Glutamatergic neuron (in vitro differentiated cells): ENCODE data around the gene SHISAL2A. TPM values are rescaled to one million over a fixed set of nuclear protein-coding genes. Genes with fewer than 3 reads are reported as not detected.

Experiments used
- DNase-seq: peaks from one replicate; pipeline ENCODE4 v3.0.0; 2022
- H3K27ac Mint-ChIP-seq: one replicate; pipeline ENCODE4 v1.8.0; 2020; ENCODE audit warnings: mild to moderate bottlenecking, mixed read lengths, inconsistent platforms; ENCODE audit not compliant: unreplicated experiment
- H3K27me3 Mint-ChIP-seq: one replicate; pipeline ENCODE4 v1.8.0; 2020; ENCODE audit warnings: mild to moderate bottlenecking, moderate library complexity, mixed read lengths, inconsistent platforms; ENCODE audit not compliant: unreplicated experiment
- H3K36me3 Mint-ChIP-seq: one replicate; pipeline ENCODE4 v1.8.0; 2020; ENCODE audit warnings: mild to moderate bottlenecking, mixed read lengths, inconsistent platforms; ENCODE audit not compliant: unreplicated experiment
- H3K4me1 Mint-ChIP-seq: one replicate; pipeline ENCODE4 v1.8.0; 2020; ENCODE audit warnings: mild to moderate bottlenecking, low read depth, mixed read lengths, inconsistent platforms; ENCODE audit not compliant: unreplicated experiment
- H3K4me3 Mint-ChIP-seq: one replicate; pipeline ENCODE4 v1.8.0; 2020; ENCODE audit warnings: mild to moderate bottlenecking, mixed read lengths, inconsistent platforms; ENCODE audit not compliant: unreplicated experiment
- H3K9me3 Mint-ChIP-seq: one replicate; pipeline ENCODE4 v1.8.0; 2020; ENCODE audit warnings: mild to moderate bottlenecking, moderate library complexity, mixed read lengths, inconsistent platforms; ENCODE audit not compliant: unreplicated experiment
- total RNA-seq: library from RNA; stranded (reverse); fragmentation: NEBNext Ultra II Directional; extraction: Animal tissue kit (Norgen Biotek cat#: 25700); gene quantifications from one replicate; pipeline ENCODE4 v1.2.1, GENCODE V29; 2021; ENCODE audit not compliant: unreplicated experiment
- TF ChIP-seq, protein P1 (sequence below): fragments of 200-600 bp; sonication (generic); IDR thresholded peaks from one replicate; pipeline ENCODE4 v1.5.0; 2021; ENCODE audit not compliant: partially characterized antibody, unreplicated experiment

The SHISAL2A gene
- total RNA-seq, 1 donor from 2014 or later, result not detected

DNA sequence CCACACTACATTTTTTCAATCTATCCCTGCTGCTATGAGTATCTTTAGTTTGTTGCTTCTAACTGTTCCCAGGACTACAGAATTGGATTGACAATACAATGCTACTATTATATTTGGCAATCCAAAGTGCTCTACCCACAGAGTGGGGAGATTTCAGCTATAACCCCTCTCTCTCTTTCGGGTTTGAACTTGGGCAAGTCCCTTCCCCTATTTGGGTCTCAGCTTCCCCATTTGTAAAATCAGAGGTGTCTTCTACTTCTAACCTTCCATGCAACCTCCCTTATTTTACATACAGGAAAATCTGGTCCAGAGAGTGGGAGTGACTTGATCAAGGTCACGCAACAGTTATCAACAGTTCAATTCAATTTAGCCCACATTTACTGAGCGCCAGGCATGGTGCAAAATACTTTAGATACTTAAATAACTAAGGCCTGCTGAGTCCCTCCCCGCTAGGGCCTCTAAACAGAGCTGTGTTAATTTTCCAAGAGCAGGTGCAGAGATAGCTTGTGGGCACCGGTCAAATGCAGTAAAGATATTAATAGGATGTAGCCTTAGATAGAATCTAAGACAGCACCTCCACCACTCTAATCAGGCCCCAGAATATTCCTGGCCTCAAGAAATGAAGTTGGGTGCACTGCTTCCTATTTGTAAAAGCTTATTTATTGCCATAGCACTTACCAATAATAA, 40.2 kb upstream of the SHISAL2A start:
- H3K36me3 Mint-ChIP-seq, result no peaks in the 10 kb centered on the region
- no peaks in the 10 kb centered on the region for H3K27me3 Mint-ChIP-seq
- no peak overlapping the region for H3K27ac Mint-ChIP-seq
- H3K4me1 Mint-ChIP-seq, result peaks cover 4% of the 10 kb centered on the region
- DNase-seq, result no peak
- no peak overlapping the region for H3K4me3 Mint-ChIP-seq
- TF ChIP-seq, protein P1, sequence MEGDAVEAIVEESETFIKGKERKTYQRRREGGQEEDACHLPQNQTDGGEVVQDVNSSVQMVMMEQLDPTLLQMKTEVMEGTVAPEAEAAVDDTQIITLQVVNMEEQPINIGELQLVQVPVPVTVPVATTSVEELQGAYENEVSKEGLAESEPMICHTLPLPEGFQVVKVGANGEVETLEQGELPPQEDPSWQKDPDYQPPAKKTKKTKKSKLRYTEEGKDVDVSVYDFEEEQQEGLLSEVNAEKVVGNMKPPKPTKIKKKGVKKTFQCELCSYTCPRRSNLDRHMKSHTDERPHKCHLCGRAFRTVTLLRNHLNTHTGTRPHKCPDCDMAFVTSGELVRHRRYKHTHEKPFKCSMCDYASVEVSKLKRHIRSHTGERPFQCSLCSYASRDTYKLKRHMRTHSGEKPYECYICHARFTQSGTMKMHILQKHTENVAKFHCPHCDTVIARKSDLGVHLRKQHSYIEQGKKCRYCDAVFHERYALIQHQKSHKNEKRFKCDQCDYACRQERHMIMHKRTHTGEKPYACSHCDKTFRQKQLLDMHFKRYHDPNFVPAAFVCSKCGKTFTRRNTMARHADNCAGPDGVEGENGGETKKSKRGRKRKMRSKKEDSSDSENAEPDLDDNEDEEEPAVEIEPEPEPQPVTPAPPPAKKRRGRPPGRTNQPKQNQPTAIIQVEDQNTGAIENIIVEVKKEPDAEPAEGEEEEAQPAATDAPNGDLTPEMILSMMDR, result no peak
- H3K9me3 Mint-ChIP-seq, result no peaks in the 10 kb centered on the region

DNA sequence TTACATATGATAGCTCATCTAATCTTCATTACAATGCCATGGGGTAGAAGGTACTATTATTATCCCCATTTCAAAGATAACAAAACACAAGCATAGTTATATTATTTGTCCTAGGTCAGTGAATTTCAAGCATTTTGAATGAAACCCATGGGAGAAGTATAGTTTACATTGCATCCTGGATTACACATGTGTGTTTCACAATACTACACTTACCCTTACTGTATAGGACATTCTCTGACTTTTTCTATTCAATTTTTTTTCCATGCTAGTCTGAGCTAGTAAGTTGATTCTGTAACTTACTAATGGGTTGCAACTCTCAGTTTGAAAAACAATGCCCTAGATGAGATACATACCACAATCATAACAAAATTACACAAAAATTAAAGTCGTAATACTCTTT, 39.5 kb upstream of the SHISAL2A start:
- Mint-ChIP-seq H3K9me3 (no peaks in the 10 kb centered on the region), H3K4me1 (peaks cover 4% of the 10 kb centered on the region), H3K27me3 (no peaks in the 10 kb centered on the region), H3K27ac (no peak overlapping the region), H3K36me3 (no peaks in the 10 kb centered on the region), H3K4me3 (no peak overlapping the region)
- no peak for DNase-seq
- TF ChIP-seq, protein P1, result no peak

DNA sequence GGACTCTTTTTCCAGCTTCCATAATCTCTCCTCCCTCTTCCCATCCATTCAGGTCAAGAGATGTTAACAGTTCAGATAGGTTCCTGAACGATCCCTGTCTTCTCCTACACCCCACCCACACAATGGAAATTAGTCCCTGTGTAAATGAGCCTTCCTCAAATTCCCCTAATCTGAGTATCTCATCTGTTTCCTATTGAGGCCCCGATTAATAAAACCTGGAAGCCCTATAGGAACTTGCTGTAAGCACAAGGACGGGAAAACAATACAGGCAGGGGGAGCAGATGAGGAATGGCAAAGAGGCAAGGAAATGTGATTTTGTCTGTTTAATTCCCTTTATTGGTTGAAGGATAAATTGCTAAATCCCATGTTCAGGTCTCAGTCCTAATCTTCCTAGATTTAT, 37.9 kb upstream of the SHISAL2A start:
- no peak for DNase-seq
- no peaks in the 10 kb centered on the region for H3K36me3 Mint-ChIP-seq
- H3K27ac Mint-ChIP-seq, result no peak overlapping the region
- H3K27me3 Mint-ChIP-seq, result peaks cover 4% of the 10 kb centered on the region
- no peak overlapping the region for H3K4me3 Mint-ChIP-seq
- H3K4me1 Mint-ChIP-seq, result peaks cover 1% of the 10 kb centered on the region
- peaks cover 2% of the 10 kb centered on the region for H3K9me3 Mint-ChIP-seq
- TF ChIP-seq, protein P1, result no peak

DNA sequence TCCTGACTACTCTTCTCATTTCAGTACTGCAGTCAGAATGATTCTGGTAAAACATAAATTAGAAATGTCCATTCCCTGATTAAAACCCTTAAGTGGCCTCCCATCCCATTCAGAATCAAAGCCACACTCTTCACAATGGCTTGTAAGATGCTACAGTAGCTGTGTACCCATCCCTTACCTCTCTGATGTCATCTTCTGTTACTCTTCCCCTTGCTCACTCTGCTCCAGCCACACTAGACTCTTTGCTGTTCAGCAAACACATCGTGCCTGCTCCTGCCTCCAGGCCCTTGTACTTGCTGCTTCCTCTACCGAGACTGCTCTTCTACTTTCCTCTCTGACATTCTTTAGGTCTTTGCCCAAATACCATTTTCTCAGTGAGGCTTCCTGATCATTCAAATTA, 35.1 kb upstream of the SHISAL2A start:
- no peak overlapping the region for H3K4me3 Mint-ChIP-seq
- peaks cover 16% of the 10 kb centered on the region for H3K27me3 Mint-ChIP-seq
- no peak for DNase-seq
- H3K4me1 Mint-ChIP-seq, result no peaks in the 10 kb centered on the region
- peaks cover 2% of the 10 kb centered on the region for H3K9me3 Mint-ChIP-seq
- no peak overlapping the region for H3K27ac Mint-ChIP-seq
- no peaks in the 10 kb centered on the region for H3K36me3 Mint-ChIP-seq
- TF ChIP-seq, protein P1, result no peak

DNA sequence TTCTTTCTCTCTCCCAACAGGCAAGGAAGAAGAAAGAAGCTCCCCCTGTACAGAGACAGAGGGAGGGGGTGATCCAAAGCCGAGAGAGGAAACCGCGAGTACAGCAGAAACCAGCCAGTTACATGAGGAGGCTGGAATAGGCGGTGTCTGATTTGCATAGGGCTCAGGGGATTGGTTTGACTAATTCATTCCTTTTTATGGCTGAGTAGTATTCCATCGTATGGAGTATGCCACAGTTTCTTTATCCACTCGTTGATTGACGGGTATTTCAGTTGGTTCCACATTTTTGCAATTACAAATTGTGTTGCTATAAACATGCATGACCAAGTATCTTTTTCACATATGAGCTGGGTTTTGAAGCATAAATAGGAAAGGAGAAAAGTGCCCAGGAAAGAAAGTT, 34.2 kb upstream of the SHISAL2A start:
- no peaks in the 10 kb centered on the region for H3K4me1 Mint-ChIP-seq
- peak overlapping the region; percentile 15 for H3K27ac Mint-ChIP-seq
- peaks cover 2% of the 10 kb centered on the region for H3K9me3 Mint-ChIP-seq
- no peak overlapping the region for H3K4me3 Mint-ChIP-seq
- TF ChIP-seq, protein P1, result no peak
- no peaks in the 10 kb centered on the region for H3K36me3 Mint-ChIP-seq
- DNase-seq, result no peak
- peaks cover 17% of the 10 kb centered on the region for H3K27me3 Mint-ChIP-seq
